HG03558 (cell line): Measurements from ENCODE around the gene CCL26.
"Not testable (repeated sequence)": the region's sequence is repeated elsewhere in the genome, so short reads cannot be mapped to it uniquely, and the experiment has no call there.

Experiments
- ATAC-seq: cut with Tn5 transposase; IDR thresholded peaks from one replicate; pipeline ENCODE4 v1.9.1; 2021; ENCODE audit warnings: moderate number of reproducible peaks; ENCODE audit not compliant: unreplicated experiment; ENCODE audit errors: extremely low read depth

Gene CCL26

GRCh38 chr7:75739796-75740672 lies 32.0 kb downstream of the CCL26 start:
- peak; percentile 1 for ATAC-seq

- peak; percentile 83 for ATAC-seq
These were observed 32.8 kb downstream of the CCL26 start for GRCh38 chr7:75738975-75739795.

- ATAC-seq = no peak
These were observed 33.4 kb downstream of the CCL26 start, which contains the start of gene HIP1 for GRCh38 chr7:75738604-75738974. Gene HIP1, minus strand, starts transcription at chr7:75738941. Its CDS starts 21 bp downstream, at chr7:75738920.

GRCh38 chr7:75737856-75738603 lies 34.0 kb downstream of the CCL26 start:
- no peak for ATAC-seq

- no peak for ATAC-seq
These were observed 36.2 kb downstream of the CCL26 start for GRCh38 chr7:75735581-75736350.

- ATAC-seq = no peak
These were observed 37.2 kb downstream of the CCL26 start for GRCh38 chr7:75734586-75735458.

- ATAC-seq = no peak
These were observed 39.0 kb downstream of the CCL26 start for GRCh38 chr7:75732764-75733630.

- ATAC-seq = no peak
These were observed 39.9 kb downstream of the CCL26 start for GRCh38 chr7:75732016-75732521.

GRCh38 chr7:75729851-75730274 lies 42.1 kb downstream of the CCL26 start:
- ATAC-seq = no peak

- no peak for ATAC-seq
These were observed 44.0 kb downstream of the CCL26 start for GRCh38 chr7:75727881-75728593.

GRCh38 chr7:75727351-75727750 lies 44.7 kb downstream of the CCL26 start:
- not testable (repeated sequence) for ATAC-seq

GRCh38 chr7:75725306-75725705 lies 46.7 kb downstream of the CCL26 start:
- no peak for ATAC-seq

GRCh38 chr7:75723444-75723843 lies 48.6 kb downstream of the CCL26 start:
- no peak for ATAC-seq

- ATAC-seq = no peak
These were observed 49.6 kb downstream of the CCL26 start for GRCh38 chr7:75722373-75722772.

GRCh38 chr7:75721922-75722321 lies 50.1 kb downstream of the CCL26 start:
- not testable (repeated sequence) for ATAC-seq

- ATAC-seq = no peak
These were observed 50.6 kb downstream of the CCL26 start for GRCh38 chr7:75721426-75721825.

GRCh38 chr7:75719626-75720025 lies 52.4 kb downstream of the CCL26 start:
- ATAC-seq = no peak
